ENCODE data around the gene TWIST2.

Gene TWIST2

GRCh38 chr2:238913931-238914647 lies 66.2 kb downstream of the TWIST2 start:
- Histone ChIP-seq H3K14ac (ENCODE audit: low read length) (peak overlapping the region; percentile 71), H3K4me3 (ENCODE audit: low read length in 2 of 2) (no peak overlapping the region), H3K23ac (ENCODE audit: low read depth, low read length, poor library complexity) (peak overlapping the region; percentile 80), H2BK15ac (ENCODE audit: low read length) (peak overlapping the region; percentile 74), H3K27me3 (ENCODE audit: control insufficient read depth in 3 of 3, insufficient read depth in 3 of 3, low read depth in 1 of 3, low read length in 3 of 3) (no peaks in the 10 kb centered on the region), H2AFZ (ENCODE audit: low read length) (no peak overlapping the region), H2BK5ac (ENCODE audit: low read length) (peak overlapping the region; percentile 59), H4K8ac (ENCODE audit: low read depth, low read length) (no peak overlapping the region), H2AK5ac (ENCODE audit: low read depth, low read length) (peak overlapping the region; percentile 75), H3K79me1 (ENCODE audit: low read depth, low read length) (no peaks in the 10 kb centered on the region), H3K27ac (replicated peaks; ENCODE audit: low read length) (no peak overlapping the region), H3K18ac (ENCODE audit: low read length) (peak overlapping the region; percentile 77), H3K9ac (ENCODE audit: low read depth, low read length, poor library complexity) (peak overlapping the region; percentile 44), H3K4me1 (ENCODE audit: control insufficient read depth in 2 of 2, insufficient read depth in 1 of 2, low read depth in 1 of 2, low read length in 2 of 2) (peaks cover 0 to 14% of the 10 kb centered on the region in 2 donors), H3K36me3 (replicated peaks in 1 of 2; ENCODE audit: control insufficient read depth in 2 of 2, insufficient read depth in 2 of 2, low read length in 2 of 2) (no peaks in the 10 kb centered on the region), H3K9me3 (replicated peaks in 1 of 2; ENCODE audit: control insufficient read depth in 2 of 2, insufficient read depth in 1 of 2, low read depth in 1 of 2, low read length in 2 of 2) (no peaks in the 10 kb centered on the region), H3K4ac (ENCODE audit: low read length) (no peak overlapping the region), H2BK120ac (ENCODE audit: low read depth, low read length) (peak overlapping the region; percentile 67), H2BK12ac (ENCODE audit: low read length) (no peak overlapping the region), H4K91ac (ENCODE audit: low read depth, low read length, poor library complexity) (no peak overlapping the region), H3K4me2 (ENCODE audit: insufficient read depth, low read length, poor library complexity, severe bottlenecking) (no peak overlapping the region)
- WGBS, 2 donors (ENCODE audit: extremely low coverage in 2 of 2, insufficient read length in 2 of 2, insufficient replicate concordance in 1 of 2), result no CpG with 5 or more reads among the region's 22 CpGs
- no peak for DNase-seq (ENCODE audit: low spot score)

GRCh38 chr2:238914648-238915015 lies 66.7 kb downstream of the TWIST2 start:
- H2AFZ ChIP-seq (ENCODE audit: low read length), result no peak overlapping the region
- no peak overlapping the region for H3K4me3 ChIP-seq (ENCODE audit: low read length in 2 of 2)
- no peak overlapping the region for H3K23ac ChIP-seq (ENCODE audit: low read depth, low read length, poor library complexity)
- no peaks in the 10 kb centered on the region for H3K79me1 ChIP-seq (ENCODE audit: low read depth, low read length)
- no peak overlapping the region for H2BK120ac ChIP-seq (ENCODE audit: low read depth, low read length)
- H3K14ac ChIP-seq (ENCODE audit: low read length), result no peak overlapping the region
- H3K27ac ChIP-seq (replicated peaks; ENCODE audit: low read length), result no peak overlapping the region
- H2BK5ac ChIP-seq (ENCODE audit: low read length), result no peak overlapping the region
- no peak overlapping the region for H3K9ac ChIP-seq (ENCODE audit: low read depth, low read length, poor library complexity)
- peaks cover 0 to 10% of the 10 kb centered on the region in 2 donors for H3K4me1 ChIP-seq (ENCODE audit: control insufficient read depth in 2 of 2, insufficient read depth in 1 of 2, low read depth in 1 of 2, low read length in 2 of 2)
- no peak overlapping the region for H2BK12ac ChIP-seq (ENCODE audit: low read length)
- H4K91ac ChIP-seq (ENCODE audit: low read depth, low read length, poor library complexity), result no peak overlapping the region
- no peak overlapping the region for H3K4me2 ChIP-seq (ENCODE audit: insufficient read depth, low read length, poor library complexity, severe bottlenecking)
- no peak overlapping the region for H4K8ac ChIP-seq (ENCODE audit: low read depth, low read length)
- H3K36me3 ChIP-seq (replicated peaks in 1 of 2; ENCODE audit: control insufficient read depth in 2 of 2, insufficient read depth in 2 of 2, low read length in 2 of 2), result no peaks in the 10 kb centered on the region
- H3K4ac ChIP-seq (ENCODE audit: low read length), result no peak overlapping the region
- no CpG with 5 or more reads among the region's 11 CpGs for WGBS, 2 donors (ENCODE audit: extremely low coverage in 2 of 2, insufficient read length in 2 of 2, insufficient replicate concordance in 1 of 2)
- no peaks in the 10 kb centered on the region for H3K27me3 ChIP-seq (ENCODE audit: control insufficient read depth in 3 of 3, insufficient read depth in 3 of 3, low read depth in 1 of 3, low read length in 3 of 3)
- peak overlapping the region; percentile 24 for H2AK5ac ChIP-seq (ENCODE audit: low read depth, low read length)
- H3K9me3 ChIP-seq (replicated peaks in 1 of 2; ENCODE audit: control insufficient read depth in 2 of 2, insufficient read depth in 1 of 2, low read depth in 1 of 2, low read length in 2 of 2), result no peaks in the 10 kb centered on the region
- no peak overlapping the region for H2BK15ac ChIP-seq (ENCODE audit: low read length)
- no peak for DNase-seq (ENCODE audit: low spot score)
- no peak overlapping the region for H3K18ac ChIP-seq (ENCODE audit: low read length)

- Histone ChIP-seq H3K14ac (ENCODE audit: low read length) (peak overlapping the region; percentile 84), H2AK5ac (ENCODE audit: low read depth, low read length) (peak overlapping the region; percentile 87), H2BK15ac (ENCODE audit: low read length) (peak overlapping the region; percentile 84), H3K18ac (ENCODE audit: low read length) (no peak overlapping the region), H3K23ac (ENCODE audit: low read depth, low read length, poor library complexity) (no peak overlapping the region), H3K4me2 (ENCODE audit: insufficient read depth, low read length, poor library complexity, severe bottlenecking) (no peak overlapping the region), H3K4me3 (ENCODE audit: low read length in 2 of 2) (no peak overlapping the region), H3K9ac (ENCODE audit: low read depth, low read length, poor library complexity) (no peak overlapping the region), H3K79me1 (ENCODE audit: low read depth, low read length) (no peaks in the 10 kb centered on the region), H2BK120ac (ENCODE audit: low read depth, low read length) (no peak overlapping the region), H3K4ac (ENCODE audit: low read length) (no peak overlapping the region), H4K91ac (ENCODE audit: low read depth, low read length, poor library complexity) (no peak overlapping the region), H2BK12ac (ENCODE audit: low read length) (no peak overlapping the region), H3K9me3 (replicated peaks in 1 of 2; ENCODE audit: control insufficient read depth in 2 of 2, insufficient read depth in 1 of 2, low read depth in 1 of 2, low read length in 2 of 2) (no peaks in the 10 kb centered on the region), H4K8ac (ENCODE audit: low read depth, low read length) (no peak overlapping the region), H2BK5ac (ENCODE audit: low read length) (no peak overlapping the region), H2AFZ (ENCODE audit: low read length) (no peak overlapping the region), H3K27ac (replicated peaks; ENCODE audit: low read length) (no peak overlapping the region), H3K36me3 (replicated peaks in 1 of 2; ENCODE audit: control insufficient read depth in 2 of 2, insufficient read depth in 2 of 2, low read length in 2 of 2) (no peaks in the 10 kb centered on the region), H3K4me1 (ENCODE audit: control insufficient read depth in 2 of 2, insufficient read depth in 1 of 2, low read depth in 1 of 2, low read length in 2 of 2) (peaks cover 0 to 7% of the 10 kb centered on the region in 2 donors), H3K27me3 (ENCODE audit: control insufficient read depth in 3 of 3, insufficient read depth in 3 of 3, low read depth in 1 of 3, low read length in 3 of 3) (no peaks in the 10 kb centered on the region)
- WGBS, 2 donors (ENCODE audit: extremely low coverage in 2 of 2, insufficient read length in 2 of 2, insufficient replicate concordance in 1 of 2), result no CpG with 5 or more reads among the region's 9 CpGs
- DNase-seq (ENCODE audit: low spot score), result no peak
Measured at GRCh38 chr2:238915196-238915595, 67.3 kb downstream of the TWIST2 start.

GRCh38 chr2:238915596-238915995 lies 67.7 kb downstream of the TWIST2 start:
- H3K4me2 ChIP-seq (ENCODE audit: insufficient read depth, low read length, poor library complexity, severe bottlenecking), result no peak overlapping the region
- no peak overlapping the region for H3K9ac ChIP-seq (ENCODE audit: low read depth, low read length, poor library complexity)
- no CpG with 5 or more reads among the region's 5 CpGs for WGBS, 2 donors (ENCODE audit: extremely low coverage in 2 of 2, insufficient read length in 2 of 2, insufficient replicate concordance in 1 of 2)
- peaks cover 0 to 7% of the 10 kb centered on the region in 2 donors for H3K4me1 ChIP-seq (ENCODE audit: control insufficient read depth in 2 of 2, insufficient read depth in 1 of 2, low read depth in 1 of 2, low read length in 2 of 2)
- H2BK120ac ChIP-seq (ENCODE audit: low read depth, low read length), result no peak overlapping the region
- no peaks in the 10 kb centered on the region for H3K36me3 ChIP-seq (replicated peaks in 1 of 2; ENCODE audit: control insufficient read depth in 2 of 2, insufficient read depth in 2 of 2, low read length in 2 of 2)
- H3K14ac ChIP-seq (ENCODE audit: low read length), result peak overlapping the region; percentile 84
- no peak overlapping the region for H2BK5ac ChIP-seq (ENCODE audit: low read length)
- H2AK5ac ChIP-seq (ENCODE audit: low read depth, low read length), result peak overlapping the region; percentile 87
- no peak for DNase-seq (ENCODE audit: low spot score)
- H3K79me1 ChIP-seq (ENCODE audit: low read depth, low read length), result no peaks in the 10 kb centered on the region
- no peak overlapping the region for H3K18ac ChIP-seq (ENCODE audit: low read length)
- no peak overlapping the region for H2BK12ac ChIP-seq (ENCODE audit: low read length)
- no peak overlapping the region for H3K4ac ChIP-seq (ENCODE audit: low read length)
- no peaks in the 10 kb centered on the region for H3K9me3 ChIP-seq (replicated peaks in 1 of 2; ENCODE audit: control insufficient read depth in 2 of 2, insufficient read depth in 1 of 2, low read depth in 1 of 2, low read length in 2 of 2)
- H3K27me3 ChIP-seq (ENCODE audit: control insufficient read depth in 3 of 3, insufficient read depth in 3 of 3, low read depth in 1 of 3, low read length in 3 of 3), result no peaks in the 10 kb centered on the region
- peak overlapping the region; percentile 84 for H2BK15ac ChIP-seq (ENCODE audit: low read length)
- H3K23ac ChIP-seq (ENCODE audit: low read depth, low read length, poor library complexity), result no peak overlapping the region
- no peak overlapping the region for H3K27ac ChIP-seq (replicated peaks; ENCODE audit: low read length)
- no peak overlapping the region for H2AFZ ChIP-seq (ENCODE audit: low read length)
- no peak overlapping the region for H3K4me3 ChIP-seq (ENCODE audit: low read length in 2 of 2)
- H4K8ac ChIP-seq (ENCODE audit: low read depth, low read length), result no peak overlapping the region
- no peak overlapping the region for H4K91ac ChIP-seq (ENCODE audit: low read depth, low read length, poor library complexity)

Measured in neuronal stem cell (in vitro differentiated cells).